Measurements from ENCODE around the gene TNP1. TPM values are rescaled to one million over a fixed set of nuclear protein-coding genes. Genes with fewer than 3 reads are reported as not detected.

Gene TNP1
- total RNA-seq, 1 donor from 2014 or later: not detected

- no peak for TF ChIP-seq CTCF (IDR thresholded peaks at IDR 0.05; ENCODE audit: unreplicated experiment)
- H3K9me3 Mint-ChIP-seq: no peaks in the 10 kb centered on the region
- no peaks in the 10 kb centered on the region for H3K4me1 Mint-ChIP-seq
- DNase-seq (ENCODE audit: low spot score in 2 of 2, unreplicated experiment in 2 of 2): peak in 1 of 2 experiments; percentile 43
- no peak overlapping the region for H3K27ac Mint-ChIP-seq
- H3K4me3 Mint-ChIP-seq: no peak overlapping the region
- H3K27me3 Mint-ChIP-seq (ENCODE audit: low read depth): peaks cover 5% of the 10 kb centered on the region
- H3K36me3 Mint-ChIP-seq: no peaks in the 10 kb centered on the region
Observed at GRCh38 chr2:216829533-216829932, 30.3 kb downstream of the TNP1 start.

DNA sequence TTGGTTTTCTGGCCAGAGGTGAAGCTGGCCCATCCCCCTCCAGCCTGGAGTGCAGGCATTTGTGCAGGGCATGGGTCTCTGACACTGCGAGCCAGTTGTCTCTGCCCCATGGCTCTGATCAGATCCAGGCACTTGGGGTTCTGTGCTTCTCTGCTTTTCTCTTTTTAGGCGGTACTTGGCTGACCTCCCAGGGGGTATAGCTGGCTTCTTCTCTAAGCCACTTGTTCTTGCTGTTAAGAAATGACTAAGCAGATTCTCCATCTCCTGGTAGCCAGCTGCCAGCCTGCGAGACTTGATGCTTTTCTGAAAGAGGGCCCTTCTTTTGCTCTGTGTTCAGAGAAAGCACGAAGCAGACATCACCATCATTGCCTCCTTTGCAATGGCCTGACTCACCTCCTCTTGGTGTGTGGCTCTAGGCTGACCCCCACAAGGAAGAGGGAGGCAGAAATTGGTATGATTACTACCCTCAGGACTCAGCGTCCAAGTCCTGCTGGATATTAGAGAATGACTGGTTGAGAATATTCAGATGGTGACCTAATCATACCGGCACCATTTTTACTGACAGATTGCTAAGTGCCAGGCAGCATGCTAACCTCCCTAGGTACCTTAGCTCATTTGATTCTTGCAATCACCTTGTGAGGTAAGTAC lies 32.7 kb downstream of the TNP1 start:
- no peak for TF ChIP-seq CTCF (IDR thresholded peaks at IDR 0.05; ENCODE audit: unreplicated experiment)
- Mint-ChIP-seq H3K4me3 (no peak overlapping the region), H3K36me3 (no peaks in the 10 kb centered on the region), H3K4me1 (no peaks in the 10 kb centered on the region), H3K27ac (no peak overlapping the region), H3K27me3 (ENCODE audit: low read depth) (peaks cover 5% of the 10 kb centered on the region), H3K9me3 (no peaks in the 10 kb centered on the region)
- DNase-seq (ENCODE audit: low spot score in 2 of 2, unreplicated experiment in 2 of 2): no peak

DNA sequence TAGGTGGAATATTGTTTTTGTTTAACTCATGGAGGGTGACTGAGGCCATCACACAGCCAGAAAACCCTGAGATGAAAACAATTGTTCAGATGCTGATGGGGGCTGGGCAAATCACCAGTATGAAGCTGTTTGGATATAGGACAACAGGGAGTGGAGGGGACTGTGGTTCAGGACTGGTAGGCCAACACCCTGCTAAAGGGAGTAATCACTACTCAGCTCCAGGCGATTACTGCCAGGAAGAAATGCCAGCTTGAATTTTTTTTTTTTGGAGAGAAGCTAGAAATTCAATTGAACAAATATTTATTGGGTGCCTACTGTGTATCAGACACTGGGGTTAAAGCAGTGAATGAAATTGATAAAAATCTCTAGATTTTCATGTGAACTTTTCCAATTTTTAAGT lies 37.4 kb downstream of the TNP1 start:
- Mint-ChIP-seq H3K9me3 (peaks cover under 1% of the 10 kb centered on the region), H3K27ac (no peak overlapping the region), H3K36me3 (no peaks in the 10 kb centered on the region), H3K27me3 (ENCODE audit: low read depth) (peaks cover 10% of the 10 kb centered on the region), H3K4me3 (no peak overlapping the region), H3K4me1 (no peaks in the 10 kb centered on the region)
- TF ChIP-seq CTCF (IDR thresholded peaks at IDR 0.05; ENCODE audit: unreplicated experiment): no peak
- no peak for DNase-seq (ENCODE audit: low spot score in 2 of 2, unreplicated experiment in 2 of 2)

DNA sequence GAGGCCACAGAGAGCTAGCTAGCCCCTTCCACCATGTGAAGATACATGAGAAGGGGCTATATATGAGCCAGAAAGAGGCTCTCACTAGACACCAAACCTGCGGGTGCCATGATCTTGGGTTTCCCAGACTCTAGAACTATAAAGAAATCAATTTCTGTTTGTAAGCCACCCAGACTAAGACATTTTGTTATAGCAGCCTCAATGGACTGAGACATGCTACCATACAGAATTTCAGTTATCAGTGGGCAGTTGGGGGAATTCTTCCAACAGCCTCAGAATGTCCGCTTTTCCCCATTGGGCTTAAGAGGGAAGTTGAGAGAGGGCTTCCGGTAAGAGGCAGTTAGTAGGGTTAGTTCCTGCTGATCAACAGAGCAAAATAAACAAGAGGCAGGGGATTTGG lies 39.2 kb downstream of the TNP1 start:
- TF ChIP-seq CTCF (IDR thresholded peaks at IDR 0.05; ENCODE audit: unreplicated experiment): no peak
- Mint-ChIP-seq H3K9me3 (peaks cover 4% of the 10 kb centered on the region), H3K4me1 (no peaks in the 10 kb centered on the region), H3K36me3 (no peaks in the 10 kb centered on the region), H3K27me3 (ENCODE audit: low read depth) (peaks cover 14% of the 10 kb centered on the region), H3K27ac (no peak overlapping the region), H3K4me3 (no peak overlapping the region)
- no peak for DNase-seq (ENCODE audit: low spot score in 2 of 2, unreplicated experiment in 2 of 2)

- Mint-ChIP-seq H3K9me3 (peaks cover 4% of the 10 kb centered on the region), H3K36me3 (no peaks in the 10 kb centered on the region), H3K4me1 (no peaks in the 10 kb centered on the region), H3K27me3 (ENCODE audit: low read depth) (peaks cover 17% of the 10 kb centered on the region), H3K4me3 (no peak overlapping the region), H3K27ac (no peak overlapping the region)
- no peak for DNase-seq (ENCODE audit: low spot score in 2 of 2, unreplicated experiment in 2 of 2)
- no peak for TF ChIP-seq CTCF (IDR thresholded peaks at IDR 0.05; ENCODE audit: unreplicated experiment)
Observed at GRCh38 chr2:216819766-216820165, 40.1 kb downstream of the TNP1 start.

GRCh38 chr2:216819055-216819454 lies 40.8 kb downstream of the TNP1 start:
- H3K9me3 Mint-ChIP-seq: peaks cover 4% of the 10 kb centered on the region
- peaks cover 17% of the 10 kb centered on the region for H3K27me3 Mint-ChIP-seq (ENCODE audit: low read depth)
- no peak overlapping the region for H3K27ac Mint-ChIP-seq
- no peaks in the 10 kb centered on the region for H3K36me3 Mint-ChIP-seq
- no peaks in the 10 kb centered on the region for H3K4me1 Mint-ChIP-seq
- no peak for TF ChIP-seq CTCF (IDR thresholded peaks at IDR 0.05; ENCODE audit: unreplicated experiment)
- no peak overlapping the region for H3K4me3 Mint-ChIP-seq
- no peak for DNase-seq (ENCODE audit: low spot score in 2 of 2, unreplicated experiment in 2 of 2)
